SK-N-MC (cell line): Measurements from ENCODE around the gene SULT1A2.
"Not testable (repeated sequence)": the region's sequence is repeated elsewhere in the genome, so short reads cannot be mapped to it uniquely, and the experiment has no call there.

Experiments used
- DNase-seq: peaks from one replicate; pipeline ENCODE4 v3.0.0-alpha.2; 2011; ENCODE audit warnings: low read depth, low spot score
- H3K27ac ChIP-seq: fragments of 200-600 bp; sonication (generic); 2 replicates; pipeline ENCODE4 v1.5.1; 2016; ENCODE audit warnings: mixed run types
- H3K36me3 ChIP-seq: fragments of 200-600 bp; sonication (generic); 2 replicates; pipeline ENCODE4 v1.6.1; 2017; ENCODE audit warnings: antibody characterized with exemption, low read length, mixed read lengths; ENCODE audit not compliant: insufficient read depth
- H3K4me3 ChIP-seq: fragments of 200-600 bp; sonication (generic); 2 replicates; pipeline ENCODE4 v1.5.1; 2016
- H3K9ac ChIP-seq: fragments of 200-600 bp; sonication (generic); 2 replicates; pipeline ENCODE4 v1.8.0; 2017; ENCODE audit warnings: mixed run types, mixed read lengths; ENCODE audit not compliant: insufficient read length
- H3K9me3 ChIP-seq: fragments of 200-600 bp; sonication (generic); 2 replicates; pipeline ENCODE4 v1.6.1; 2017; ENCODE audit warnings: low read depth, mild to moderate bottlenecking, antibody characterized with exemption, low read length, moderate library complexity, mixed read lengths
- EZH2 ChIP-seq: fragments of 200-600 bp; sonication (generic); IDR thresholded peaks from one replicate; pipeline ENCODE4 v1.6.1; 2017; ENCODE audit warnings: antibody characterized with exemption
- FOXP2 ChIP-seq: optimal IDR thresholded peaks from 2 replicates; pipeline ENCODE3; 2011; ENCODE audit warnings: mild to moderate bottlenecking, moderate library complexity; ENCODE audit not compliant: insufficient read depth; ENCODE audit errors: extremely low read length, control extremely low read depth
- POLR2AphosphoS5 ChIP-seq: IDR thresholded peaks from 2 replicates; pipeline ENCODE4 v1.6.1; 2012; ENCODE audit warnings: mild to moderate bottlenecking, low read depth, low read length, borderline replicate concordance

SULT1A2 gene

DNA sequence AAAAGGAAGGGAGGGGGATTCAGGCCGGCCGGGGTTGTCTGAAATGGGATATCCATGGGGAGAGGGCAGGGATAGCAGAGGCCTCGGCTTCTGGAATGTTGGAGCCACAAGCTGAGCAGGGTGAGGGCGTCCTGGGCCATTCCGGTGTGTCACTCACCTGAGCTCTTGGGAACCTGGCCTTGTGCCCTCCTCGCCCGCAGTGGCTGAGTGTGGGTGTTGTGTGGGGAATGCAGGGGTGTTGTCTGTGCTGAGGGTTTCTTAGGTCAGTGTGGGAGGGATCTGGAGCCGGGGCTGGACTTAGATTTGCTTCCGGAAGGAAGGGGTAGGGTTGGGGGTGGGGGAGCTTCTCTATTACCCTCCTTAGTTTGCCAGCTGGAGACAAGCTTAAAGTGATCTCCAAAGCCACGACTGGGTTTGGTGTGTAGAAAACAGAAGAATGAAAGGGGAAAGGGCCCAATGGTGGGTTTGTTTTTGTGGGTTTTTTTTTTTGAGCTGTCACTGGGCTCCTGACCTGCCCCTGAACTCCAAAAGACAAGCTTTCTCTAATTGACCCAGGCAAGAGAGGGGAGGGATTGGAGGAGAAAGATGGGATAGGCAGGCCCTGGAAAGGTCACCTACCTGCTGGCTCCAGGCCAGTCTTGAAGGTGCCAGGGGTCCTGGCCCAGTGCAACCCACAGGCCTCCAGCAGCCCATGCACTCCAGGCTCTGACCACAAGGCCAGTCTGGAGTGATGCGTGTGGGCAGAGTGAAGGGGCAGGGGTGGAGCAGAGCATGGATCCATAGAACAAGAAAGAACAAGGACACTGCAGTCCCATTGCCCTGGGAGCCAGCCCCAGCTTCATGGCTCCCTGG is at the start of gene SULT1A2:
SULT1A2 (minus strand) TSS at position 211 of the 852 bp plus-strand sequence. CDS start 1,120 bp downstream, outside the sequence.
- no peaks in the 10 kb centered on the region for H3K36me3 ChIP-seq
- no peak within 1 kb of the TSS for H3K27ac ChIP-seq
- TF ChIP-seq EZH2: no peak
- no peak for TF ChIP-seq POLR2AphosphoS5
- TF ChIP-seq FOXP2: no peak
- no peaks in the 10 kb centered on the region for H3K9me3 ChIP-seq
- no peak within 1 kb of the TSS for H3K9ac ChIP-seq
- no peak within 1 kb of the TSS for H3K4me3 ChIP-seq
- no peak for DNase-seq

DNA sequence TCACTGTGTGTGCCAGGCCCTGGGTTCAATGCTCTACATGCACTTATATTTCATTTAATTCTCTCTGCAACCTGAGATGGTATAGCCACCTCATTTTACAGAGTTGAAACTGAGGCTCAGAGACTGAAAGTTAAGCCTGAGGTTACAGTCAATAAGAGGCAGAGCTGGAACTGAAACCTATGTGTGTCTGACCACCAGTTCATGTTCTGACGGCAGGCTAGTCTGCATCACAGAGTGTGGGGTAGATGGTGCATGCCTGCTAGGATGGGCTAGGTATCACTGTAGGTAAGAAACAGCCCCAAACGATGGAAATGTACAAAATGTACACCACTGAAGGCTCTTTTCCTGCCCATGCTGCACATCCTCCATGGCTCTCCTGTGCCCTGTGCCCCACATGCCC is 43.1 kb upstream of the SULT1A2 start:
- H3K9me3 ChIP-seq, DNase-seq, H3K36me3 ChIP-seq, H3K27ac ChIP-seq, H3K4me3 ChIP-seq, H3K9ac ChIP-seq: not testable (repeated sequence)

DNA sequence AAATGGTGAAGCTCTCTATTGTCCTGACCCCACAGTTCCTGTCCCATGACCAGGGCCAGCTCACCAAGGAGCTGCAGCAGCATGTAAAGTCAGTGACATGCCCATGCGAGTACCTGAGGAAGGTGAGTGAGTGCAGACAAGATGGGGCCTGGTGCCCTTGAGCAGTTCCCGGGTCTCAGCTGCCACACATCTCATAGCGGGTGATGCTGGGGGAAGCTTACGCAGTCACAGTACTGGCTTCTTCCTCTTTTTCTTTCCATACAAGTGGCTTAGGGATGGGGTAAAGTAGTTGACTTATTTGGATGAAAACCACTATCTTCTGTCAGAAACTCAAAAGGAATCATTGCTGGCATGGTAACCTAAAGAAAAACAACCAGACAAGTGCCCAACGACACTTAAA is 41.5 kb upstream of the SULT1A2 start:
- not testable (repeated sequence) for H3K9ac ChIP-seq, H3K27ac ChIP-seq, DNase-seq, H3K36me3 ChIP-seq, H3K4me3 ChIP-seq, H3K9me3 ChIP-seq

DNA sequence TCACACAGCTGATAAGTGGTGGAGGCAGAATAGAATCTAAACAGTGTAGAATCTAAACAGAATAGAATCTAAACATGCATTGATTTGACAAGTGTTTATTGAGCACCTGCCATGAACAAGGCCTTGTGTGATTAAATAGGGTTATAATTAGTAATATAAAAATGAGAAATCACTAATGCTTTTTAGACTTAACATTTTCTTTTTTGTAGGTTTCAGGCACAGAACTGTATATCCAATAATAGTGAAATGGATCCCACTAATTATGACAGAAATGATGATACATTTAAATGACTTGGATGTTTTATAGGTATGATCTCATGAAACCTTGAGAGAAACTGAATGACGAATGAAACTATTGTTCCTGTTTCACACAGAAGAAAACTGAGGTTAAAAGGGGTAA is 40.9 kb upstream of the SULT1A2 start, which contains the start of gene NPIPB8:
NPIPB8 (plus strand) TSS at position 301 of the 400 bp plus-strand sequence. CDS start 296 bp downstream, outside the sequence.
- H3K9ac ChIP-seq, H3K4me3 ChIP-seq, DNase-seq, H3K9me3 ChIP-seq, H3K27ac ChIP-seq, H3K36me3 ChIP-seq: not testable (repeated sequence)

DNA sequence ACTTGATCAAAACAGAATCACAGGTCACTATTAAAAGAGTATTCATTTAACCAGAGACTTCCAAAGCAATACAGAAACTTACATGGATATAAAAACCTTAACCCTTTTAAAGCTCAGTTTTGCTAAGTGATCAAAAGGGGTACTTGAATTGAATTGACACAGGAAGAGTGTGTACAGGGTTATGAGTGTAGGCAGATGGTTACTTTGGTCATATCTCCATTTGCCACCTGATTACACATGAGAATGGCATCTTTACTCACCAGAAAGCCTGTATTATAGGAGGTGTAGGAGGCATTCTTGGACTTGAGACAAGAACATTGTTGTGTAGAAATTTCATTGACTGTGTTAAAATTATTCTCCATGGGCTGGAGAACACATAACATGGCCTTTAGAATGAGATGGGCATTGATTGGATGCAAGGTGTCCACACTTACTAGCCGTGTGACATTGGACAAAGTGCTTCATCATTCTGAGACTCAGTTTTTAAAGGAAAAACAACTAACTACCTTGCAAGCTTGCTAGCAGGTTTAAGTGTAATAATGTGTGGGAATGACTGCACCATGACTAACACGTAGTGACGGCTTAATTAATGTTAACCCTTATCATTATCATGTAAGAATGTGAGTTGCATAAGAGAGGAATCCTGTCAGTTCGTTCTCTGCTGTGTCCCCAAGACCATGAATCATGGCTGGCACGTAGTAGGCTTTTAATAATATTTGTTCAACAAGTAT is 39.4 kb upstream of the SULT1A2 start:
- H3K9me3 ChIP-seq, H3K9ac ChIP-seq, H3K36me3 ChIP-seq, H3K27ac ChIP-seq, H3K4me3 ChIP-seq, DNase-seq: not testable (repeated sequence)

DNA sequence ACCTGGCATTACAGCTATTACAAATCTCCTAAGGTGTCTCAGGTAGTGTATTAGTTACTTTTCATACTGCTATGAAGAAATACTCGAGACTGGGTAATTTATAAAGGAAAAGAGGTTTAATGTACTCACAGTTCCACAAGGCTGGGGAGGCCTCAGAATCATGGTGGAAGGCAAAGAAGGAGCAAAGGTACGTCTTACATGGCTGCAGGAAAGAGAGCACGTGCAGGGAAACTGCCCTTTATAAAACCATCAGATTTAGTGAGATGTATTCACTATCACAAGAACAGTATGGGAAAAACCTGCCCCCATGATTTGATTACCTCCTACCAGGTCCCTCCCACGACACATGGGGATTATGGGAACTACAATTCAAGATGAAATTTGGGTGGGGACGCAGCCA is 34.1 kb upstream of the SULT1A2 start:
- not testable (repeated sequence) for H3K27ac ChIP-seq, H3K9me3 ChIP-seq, H3K9ac ChIP-seq, DNase-seq, H3K4me3 ChIP-seq, H3K36me3 ChIP-seq

DNA sequence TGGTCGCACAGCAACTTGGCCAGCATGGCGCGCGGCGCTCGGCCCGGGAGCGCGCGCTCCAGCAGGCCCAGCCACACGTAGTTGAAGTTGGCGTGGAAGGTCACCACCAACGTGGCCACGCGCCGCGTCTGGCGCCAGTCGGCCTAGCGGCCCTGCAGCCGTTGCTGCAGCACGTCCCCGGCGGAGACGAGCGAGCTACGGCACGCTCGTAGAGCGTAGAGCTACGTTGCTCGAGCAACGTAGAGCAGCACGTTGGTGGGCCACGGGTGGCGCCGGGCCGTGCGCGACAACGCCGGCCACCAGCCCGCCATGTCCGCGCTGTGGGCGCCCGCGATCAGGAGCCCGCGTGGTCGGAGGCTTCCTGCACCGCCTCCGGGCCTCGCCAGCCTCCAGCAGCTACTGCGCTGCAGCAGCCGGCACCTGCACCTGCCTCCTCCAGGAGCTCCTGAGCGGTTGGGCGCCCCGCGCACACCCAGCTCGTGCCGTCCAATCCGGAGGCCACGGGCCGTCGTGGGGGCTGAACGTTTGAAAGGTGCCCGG is 26.4 kb upstream of the SULT1A2 start:
- H3K9ac ChIP-seq: no peak overlapping the region
- H3K27ac ChIP-seq: no peak overlapping the region
- no peak for TF ChIP-seq POLR2AphosphoS5
- TF ChIP-seq EZH2: no peak
- TF ChIP-seq FOXP2: no peak
- DNase-seq: no peak
- no peaks in the 10 kb centered on the region for H3K36me3 ChIP-seq
- H3K4me3 ChIP-seq: no peak overlapping the region
- no peaks in the 10 kb centered on the region for H3K9me3 ChIP-seq

DNA sequence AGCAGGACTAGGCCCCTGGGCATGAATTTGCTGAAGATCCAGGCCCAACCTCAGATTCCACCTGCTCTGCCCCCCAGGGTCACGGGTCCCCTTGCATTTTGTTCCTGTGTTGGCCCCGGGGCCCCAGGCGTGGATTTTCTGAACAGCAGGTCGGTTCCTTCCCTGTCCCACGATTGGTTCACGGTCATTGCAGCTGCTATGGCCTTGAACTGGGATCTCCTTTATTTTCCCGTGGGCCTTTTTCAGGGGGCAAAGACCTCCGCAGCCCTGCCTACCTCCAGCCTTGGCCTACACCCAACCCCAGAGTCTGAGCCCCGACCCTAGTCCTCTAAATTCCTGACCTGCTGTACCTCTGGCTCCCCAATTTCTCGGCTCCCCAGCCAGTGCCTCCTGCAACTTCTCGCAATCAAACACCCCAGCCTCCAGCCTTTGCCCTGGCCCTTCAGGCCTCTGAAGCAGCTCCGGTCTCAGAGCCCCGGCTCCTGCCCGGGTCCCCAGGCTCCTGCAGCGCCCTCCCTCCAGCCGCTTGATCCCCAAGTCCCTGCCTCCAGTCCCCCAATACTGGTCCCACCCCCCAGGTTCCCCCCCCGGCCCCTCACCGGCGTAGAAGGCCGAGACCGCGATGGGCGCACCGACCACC is 25.8 kb upstream of the SULT1A2 start:
- H3K27ac ChIP-seq, H3K36me3 ChIP-seq, H3K9me3 ChIP-seq, DNase-seq, H3K4me3 ChIP-seq, H3K9ac ChIP-seq: not testable (repeated sequence)

DNA sequence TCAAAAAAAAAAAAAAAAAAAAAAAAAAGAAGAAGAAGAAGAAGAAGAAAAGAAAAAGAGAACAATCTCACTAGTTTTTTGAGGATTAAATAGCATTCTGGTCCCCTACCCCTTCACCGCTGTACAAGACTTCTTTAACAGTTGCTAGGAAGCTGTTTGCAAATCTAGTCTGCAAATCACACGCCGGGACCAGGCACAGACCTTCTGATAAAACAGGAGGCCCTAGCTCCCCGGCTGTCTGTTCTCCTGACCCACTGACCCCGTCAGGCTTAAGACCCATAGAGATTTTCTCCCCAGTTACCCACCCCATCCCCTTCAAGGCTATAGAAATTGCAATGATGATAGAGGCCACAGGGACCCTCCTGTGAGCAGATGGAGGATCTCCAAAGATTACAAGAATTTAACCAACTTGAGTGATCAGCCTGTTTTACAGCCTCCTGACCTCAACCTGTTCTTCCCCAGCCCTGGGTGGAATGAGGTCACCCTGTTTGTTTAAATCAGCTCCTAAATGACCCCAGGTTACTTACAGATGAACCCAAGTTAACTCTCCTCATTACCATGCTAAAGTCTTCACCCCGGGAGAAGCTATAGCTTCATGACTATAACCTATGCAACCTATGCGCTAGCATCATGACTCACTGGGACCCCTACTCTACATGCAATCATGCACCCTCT is 24.8 kb upstream of the SULT1A2 start:
- H3K27ac ChIP-seq: no peak overlapping the region

DNA sequence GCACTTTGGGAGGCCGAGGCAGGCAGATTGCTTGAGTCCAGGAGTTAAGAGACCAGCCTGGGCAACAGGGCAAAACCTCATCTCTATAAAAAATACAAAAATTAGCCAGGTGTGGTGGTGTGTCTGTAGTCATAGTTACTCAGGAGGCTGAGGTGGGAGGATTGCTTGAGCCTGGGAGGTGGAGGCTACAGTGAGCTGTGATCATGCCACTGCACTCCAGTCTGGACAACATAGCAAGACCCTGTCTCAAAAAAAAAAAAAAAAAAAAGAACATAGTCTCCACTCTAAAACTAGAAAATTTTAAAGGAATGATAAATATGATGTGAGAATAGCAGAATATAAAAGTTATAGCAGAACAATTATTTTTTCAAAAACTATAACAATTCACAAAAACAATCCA is 23.5 kb upstream of the SULT1A2 start:
- not testable (repeated sequence) for H3K4me3 ChIP-seq, H3K36me3 ChIP-seq, H3K27ac ChIP-seq, H3K9me3 ChIP-seq, DNase-seq, H3K9ac ChIP-seq

More for the DNA sequence above, 24.8 kb upstream of the SULT1A2 start:
- Histone ChIP-seq H3K36me3 (no peaks in the 10 kb centered on the region), H3K9ac (no peak overlapping the region), H3K4me3 (no peak overlapping the region), H3K9me3 (no peaks in the 10 kb centered on the region)
- DNase-seq: no peak
- TF ChIP-seq POLR2AphosphoS5: no peak
- no peak for TF ChIP-seq EZH2
- no peak for TF ChIP-seq FOXP2
